H1 (cell line): ENCODE results near the gene FAM83G. TPM values are rescaled to one million over a fixed set of nuclear protein-coding genes. Genes with fewer than 3 reads are reported as not detected.

Source experiments
- CTCF ChIA-PET: fragments of 300-600 bp; sonication (Branson Sonifier 250); formaldehyde crosslinking; loops from one replicate; lab custom pipeline; 2021; ENCODE audit not compliant: partially characterized antibody; lab: Charles Lee
- POLR2A ChIA-PET: fragments of 300-600 bp; sonication (Branson Sonifier 250); formaldehyde crosslinking; loops from one replicate; lab custom pipeline; 2021; ENCODE audit warnings: inconsistent platforms; ENCODE audit not compliant: partially characterized antibody; lab: Charles Lee
- DNase-seq, 2 experiments: peaks; one replicate each; pipeline versions ENCODE4 v3.0.0 to v3.0.0-alpha.2; 2010 to 2022; ENCODE audit warnings: low spot score in 2 of 2, low read depth in 1 of 2, mixed read lengths in 1 of 2
- FAIRE-seq: peaks from 2 replicates; lab custom pipeline; 2011; peaks lifted over from hg19 to GRCh38; lab: Jason Lieb, UNC
- H2AFZ ChIP-seq: 2 replicates; pipeline ENCODE4 v1.8.1; 2012; ENCODE audit warnings: low read length, inconsistent platforms
- H2AK5ac ChIP-seq: 2 replicates; pipeline ENCODE4 v1.6.1; 2013; ENCODE audit warnings: low read depth, low read length
- H2BK120ac ChIP-seq: replicated peaks from 2 replicates; pipeline ENCODE3; 2013; ENCODE audit warnings: low read depth, low read length, inconsistent platforms
- H2BK12ac ChIP-seq: 2 replicates; pipeline ENCODE4 v1.6.1; 2013; ENCODE audit warnings: low read depth, low read length
- H2BK15ac ChIP-seq: 2 replicates; pipeline ENCODE4 v1.6.1; 2013; ENCODE audit warnings: low read length
- H2BK20ac ChIP-seq: 2 replicates; pipeline ENCODE4 v1.6.1; 2013; ENCODE audit warnings: low read length
- H2BK5ac ChIP-seq: 2 replicates; pipeline ENCODE4 v1.6.1; 2013; ENCODE audit warnings: low read depth, low read length
- H3K14ac ChIP-seq: 2 replicates; pipeline ENCODE4 v1.6.1; 2013; ENCODE audit warnings: inconsistent platforms; ENCODE audit not compliant: insufficient read length
- H3K18ac ChIP-seq: 2 replicates; pipeline ENCODE4 v1.6.1; 2013; ENCODE audit warnings: low read length; ENCODE audit errors: extremely low read depth
- H3K23ac ChIP-seq: 2 replicates; pipeline ENCODE4 v1.6.1; 2013; ENCODE audit warnings: inconsistent platforms; ENCODE audit not compliant: insufficient read length
- H3K23me2 ChIP-seq: 2 replicates; pipeline ENCODE4 v1.6.1; 2013; ENCODE audit warnings: low read depth, low read length
- H3K27ac ChIP-seq: 2 replicates; pipeline ENCODE4 v1.6.1; 2011; ENCODE audit warnings: low read depth, low read length, inconsistent platforms
- H3K27me3 ChIP-seq, 4 experiments: replicated peaks in 1 of 4; 1 replicate in 1 of 4; 2 replicates in 3 of 4; pipeline versions ENCODE4 v1.6.1 to v1.8.1; 2011 to 2013; ENCODE audit warnings: low read length in 3 of 4, mild to moderate bottlenecking in 3 of 4, inconsistent platforms in 2 of 4, mixed read lengths in 2 of 4, moderate library complexity in 1 of 4; ENCODE audit not compliant: control insufficient read depth in 3 of 4, insufficient read depth in 3 of 4; ENCODE audit errors: extremely low read depth in 1 of 4
- H3K36me3 ChIP-seq, 4 experiments: 2 replicates each; pipeline versions ENCODE4 v1.6.1 to v1.8.1; 2011 to 2013; ENCODE audit warnings: mild to moderate bottlenecking in 4 of 4, low read length in 3 of 4, moderate library complexity in 2 of 4, control low read depth in 1 of 4, inconsistent platforms in 1 of 4; ENCODE audit not compliant: insufficient read depth in 4 of 4, control insufficient read depth in 2 of 4
- H3K4ac ChIP-seq: replicated peaks from 2 replicates; pipeline ENCODE3; 2013; ENCODE audit warnings: low read length, low read depth, mixed read lengths, inconsistent platforms; ENCODE audit not compliant: insufficient read length
- H3K4me1 ChIP-seq, 4 experiments: replicated peaks in 1 of 4; 1 replicate in 1 of 4; 2 replicates in 3 of 4; pipeline versions ENCODE4 v1.6.1 to v1.8.1; 2011 to 2013; ENCODE audit warnings: low read length in 3 of 4, inconsistent platforms in 2 of 4, mixed read lengths in 1 of 4; ENCODE audit not compliant: insufficient read depth in 4 of 4, control insufficient read depth in 3 of 4
- H3K4me2 ChIP-seq, 2 experiments: 2 replicates each; pipeline versions ENCODE4 v1.6.1 to v1.8.1; 2011 to 2013; ENCODE audit warnings: low read depth in 2 of 2, low read length in 2 of 2, control low read depth in 1 of 2, inconsistent platforms in 1 of 2, mild to moderate bottlenecking in 1 of 2; ENCODE audit not compliant: insufficient read depth in 1 of 2
- H3K4me3 ChIP-seq, 4 experiments: fragments of 200-600, 300-600 bp in 1 of 4; sonication (generic), shearing (Covaris generic), sonication (Bioruptor Twin) in 1 of 4; 2 replicates each; pipeline versions ENCODE4 v1.5.1 to v1.8.1; 2011 to 2016; ENCODE audit warnings: low read length in 4 of 4, low read depth in 3 of 4, control low read depth in 2 of 4, inconsistent platforms in 2 of 4, mild to moderate bottlenecking in 2 of 4, mixed read lengths in 1 of 4, moderate library complexity in 1 of 4; ENCODE audit not compliant: insufficient read depth in 2 of 4; ENCODE audit errors: extremely low read depth in 1 of 4
- H3K56ac ChIP-seq: replicated peaks from 2 replicates; pipeline ENCODE3; 2013; ENCODE audit warnings: low read depth, mild to moderate bottlenecking, mixed read lengths, low read length, inconsistent platforms; ENCODE audit not compliant: insufficient read length
- H3K79me1 ChIP-seq: 2 replicates; pipeline ENCODE4 v1.6.1; 2013; ENCODE audit warnings: low read depth, low read length, control low read depth
- H3K79me2 ChIP-seq, 2 experiments: 2 replicates each; pipeline versions ENCODE4 v1.6.1 to v1.8.1; 2012 to 2013; ENCODE audit warnings: low read length in 2 of 2, mild to moderate bottlenecking in 2 of 2, inconsistent platforms in 1 of 2; ENCODE audit not compliant: insufficient read depth in 2 of 2, control insufficient read depth in 1 of 2
- H3K9ac ChIP-seq, 4 experiments: replicated peaks in 1 of 4; 1 replicate in 1 of 4; 2 replicates in 3 of 4; pipeline versions ENCODE4 v1.6.1 to v1.8.1; 2011 to 2013; ENCODE audit warnings: low read depth in 3 of 4, low read length in 3 of 4, control low read depth in 2 of 4, mild to moderate bottlenecking in 2 of 4, moderate library complexity in 2 of 4, inconsistent platforms in 1 of 4; ENCODE audit errors: extremely low read depth in 1 of 4
- H3K9me3 ChIP-seq, 2 experiments: 2 replicates each; pipeline versions ENCODE4 v1.6.1 to v1.8.1; 2012 to 2013; ENCODE audit warnings: mild to moderate bottlenecking in 2 of 2, moderate library complexity in 2 of 2, control low read depth in 1 of 2, inconsistent platforms in 1 of 2, low read depth in 1 of 2, low read length in 1 of 2, mixed read lengths in 1 of 2; ENCODE audit not compliant: insufficient read depth in 2 of 2
- H4K20me1 ChIP-seq, 2 experiments: replicated peaks in 1 of 2; 2 replicates each; pipeline versions ENCODE3 to v1.8.1; 2011 to 2013; ENCODE audit warnings: inconsistent platforms in 2 of 2, low read length in 2 of 2, mild to moderate bottlenecking in 1 of 2; ENCODE audit not compliant: insufficient read depth in 2 of 2, control insufficient read depth in 1 of 2
- H4K5ac ChIP-seq: 2 replicates; pipeline ENCODE4 v1.6.1; 2013; ENCODE audit warnings: low read length, low read depth, mixed read lengths, inconsistent platforms; ENCODE audit not compliant: insufficient read length
- H4K8ac ChIP-seq: 2 replicates; pipeline ENCODE4 v1.8.0; 2013; ENCODE audit warnings: mild to moderate bottlenecking, moderate library complexity, low read length, inconsistent platforms; ENCODE audit not compliant: insufficient read depth; ENCODE audit errors: extremely low read depth
- H4K91ac ChIP-seq: replicated peaks from 2 replicates; pipeline ENCODE3; 2013; ENCODE audit warnings: low read length, mixed read lengths, inconsistent platforms; ENCODE audit not compliant: insufficient read length
- CTCF ChIP-seq, 3 experiments: IDR thresholded peaks; 1 replicate in 2 of 3; 2 replicates in 1 of 3; pipeline versions ENCODE4 v1.5.1 to v1.6.1; 2011; ENCODE audit warnings: low read length in 3 of 3, mild to moderate bottlenecking in 3 of 3, inconsistent platforms in 2 of 3, low read depth in 1 of 3, moderate library complexity in 1 of 3; ENCODE audit not compliant: insufficient read depth in 1 of 3; ENCODE audit errors: control extremely low read depth in 1 of 3
- EZH2 ChIP-seq: fragments of 200-600 bp; sonication (generic); IDR thresholded peaks from 2 replicates; pipeline ENCODE4 v1.7.1; 2012; ENCODE audit warnings: low read depth, mild to moderate bottlenecking, moderate library complexity, low read length, inconsistent platforms; ENCODE audit not compliant: severe bottlenecking
- GTF2F1 ChIP-seq: IDR thresholded peaks from 2 replicates; pipeline ENCODE4 v1.6.1; 2012; ENCODE audit warnings: low read depth, low read length, improper control_type of control experiment, borderline replicate concordance
- HDAC6 ChIP-seq: IDR thresholded peaks from one replicate; pipeline ENCODE4 v1.7.1; 2012; ENCODE audit warnings: low read depth, mild to moderate bottlenecking, inconsistent platforms, low read length, moderate library complexity
- KDM1A ChIP-seq: fragments of 200-600, 300-600 bp; sonication (generic); IDR thresholded peaks from 2 replicates; pipeline ENCODE4 v1.7.1; 2016; ENCODE audit warnings: mild to moderate bottlenecking, low read length, borderline replicate concordance
- YY1 ChIP-seq: IDR thresholded peaks from 2 replicates; pipeline ENCODE4 v1.6.1; 2011; ENCODE audit warnings: low read depth, mild to moderate bottlenecking, low read length
- ZNF274 ChIP-seq: IDR thresholded peaks from 2 replicates; pipeline ENCODE4 v1.7.0; 2012; ENCODE audit warnings: low read length, borderline replicate concordance; ENCODE audit errors: extremely low read depth
- WGBS, 2 experiments: shearing (Covaris generic) in 1 of 2; methylation state at CpG; one replicate each; pipeline versions ENCODE4 v1.1.6 to v1.1.7; 2013 to 2015; ENCODE audit warnings: low lambda C conversion rate in 2 of 2, mixed read lengths in 2 of 2, inconsistent platforms in 1 of 2, low coverage in 1 of 2, missing lambda C conversion rate in 1 of 2; ENCODE audit not compliant: insufficient replicate concordance in 2 of 2, insufficient coverage in 1 of 2, insufficient read length in 1 of 2; ENCODE audit errors: extremely low coverage in 1 of 2, missing lambda C conversion rate in 1 of 2; 5-methylcytosine and 5-hydroxymethylcytosine counted together
- polyA plus RNA-seq, 7 experiments: library from polyadenylated mRNA; depleted of rRNA in 3 of 7; stranded (reverse) in 5 of 7; unstranded in 2 of 7; fragments of >200 nt in 5 of 7; fragments of 200-250 nt in 2 of 7; gene quantifications; 1 replicate in 5 of 7; 2 replicates in 1 of 7; 4 replicates in 1 of 7; pipeline versions ENCODE4 v1.2.1 to v1.2.3, GENCODE V29; 2011 to 2013; ENCODE audit warnings: missing spikeins in 2 of 7, mixed read lengths in 2 of 7
- total RNA-seq: library from RNA; stranded (reverse); fragmentation: NEBNext Ultra II Directional; extraction: Animal tissue kit (Norgen Biotek cat#: 25700); gene quantifications from 2 replicates; pipeline ENCODE4 v1.2.1, GENCODE V29; 2021

Gene FAM83G
- total and polyA plus RNA-seq, 2 of the 8 experiments (the other 6 are each of a cell fraction or from before 2014, with no cell fraction given): 15.4 to 29.0 TPM

GRCh38 chr17:18977021-18977420 lies 27.5 kb downstream of the FAM83G start:
- H3K23me2 ChIP-seq: no peaks in the 10 kb centered on the region
- H4K5ac ChIP-seq: no peak overlapping the region
- H2AK5ac ChIP-seq: no peak overlapping the region
- H3K27me3 ChIP-seq: no peaks in the 10 kb centered on the region
- H3K79me1 ChIP-seq: peaks cover 7% of the 10 kb centered on the region; the same call in 1 of the 2 replicates
- H2BK20ac ChIP-seq: no peak overlapping the region
- H3K36me3 ChIP-seq: peaks cover 13 to 30% (median 23%) of the 10 kb centered on the region in 4 experiments
- FAIRE-seq: no peak
- peaks cover 6 to 21% of the 10 kb centered on the region in 2 experiments for H4K20me1 ChIP-seq
- H3K4me3 ChIP-seq: no peak overlapping the region
- ChIA-PET POLR2A (interaction anchor here (1.1 to 2.4 kb wide), 2 partner anchors 11 to 26 kb away, joined by 3 to 8 read pairs; no protein-coding TSS in a partner anchor), CTCF (interaction anchor here (1.1 to 4.9 kb wide), 3 partner anchors 15 to 25 kb away, joined by 3 to 30 read pairs (median 4); partner anchors contain the start of gene SLC5A10)
- H2BK5ac ChIP-seq: no peak overlapping the region
- H2BK120ac ChIP-seq: no peak overlapping the region
- H4K91ac ChIP-seq: no peak overlapping the region
- no peak overlapping the region for H3K4me2 ChIP-seq
- H3K4ac ChIP-seq: no peak overlapping the region
- no peaks in the 10 kb centered on the region for H3K9me3 ChIP-seq
- no peak for DNase-seq
- H2BK15ac ChIP-seq: no peak overlapping the region
- no peak overlapping the region for H4K8ac ChIP-seq
- no peak overlapping the region for H3K18ac ChIP-seq
- H2AFZ ChIP-seq: no peak overlapping the region
- no peak overlapping the region for H3K9ac ChIP-seq
- no peak overlapping the region for H3K27ac ChIP-seq
- no peak overlapping the region for H3K14ac ChIP-seq
- no peaks in the 10 kb centered on the region for H3K79me2 ChIP-seq
- no peaks in the 10 kb centered on the region; a peak in 2 of 7 replicates for H3K4me1 ChIP-seq
- 78% methylated on average over 4 of the region's 4 CpGs; no CpG with 5 or more reads in 1 of the 2 experiments for WGBS, 2 experiments
- no peak overlapping the region for H3K23ac ChIP-seq
- no peak overlapping the region for H3K56ac ChIP-seq
- H2BK12ac ChIP-seq: no peak overlapping the region
- TF ChIP-seq YY1 (no peak), EZH2 (no peak), HDAC6 (no peak), ZNF274 (no peak), KDM1A (no peak), CTCF (IDR thresholded peaks at IDR 0.05; ENCODE audit: control extremely low read depth in 1 of 3, insufficient read depth in 1 of 3, low read depth in 1 of 3, low read length in 3 of 3) (no peak), GTF2F1 (no peak)
